ENCODE data around the gene YJEFN3.

YJEFN3 gene

GRCh38 chr19:19540064-19540714 is 11.5 kb downstream of the YJEFN3 start:
- DNase-seq = no peak

DNA sequence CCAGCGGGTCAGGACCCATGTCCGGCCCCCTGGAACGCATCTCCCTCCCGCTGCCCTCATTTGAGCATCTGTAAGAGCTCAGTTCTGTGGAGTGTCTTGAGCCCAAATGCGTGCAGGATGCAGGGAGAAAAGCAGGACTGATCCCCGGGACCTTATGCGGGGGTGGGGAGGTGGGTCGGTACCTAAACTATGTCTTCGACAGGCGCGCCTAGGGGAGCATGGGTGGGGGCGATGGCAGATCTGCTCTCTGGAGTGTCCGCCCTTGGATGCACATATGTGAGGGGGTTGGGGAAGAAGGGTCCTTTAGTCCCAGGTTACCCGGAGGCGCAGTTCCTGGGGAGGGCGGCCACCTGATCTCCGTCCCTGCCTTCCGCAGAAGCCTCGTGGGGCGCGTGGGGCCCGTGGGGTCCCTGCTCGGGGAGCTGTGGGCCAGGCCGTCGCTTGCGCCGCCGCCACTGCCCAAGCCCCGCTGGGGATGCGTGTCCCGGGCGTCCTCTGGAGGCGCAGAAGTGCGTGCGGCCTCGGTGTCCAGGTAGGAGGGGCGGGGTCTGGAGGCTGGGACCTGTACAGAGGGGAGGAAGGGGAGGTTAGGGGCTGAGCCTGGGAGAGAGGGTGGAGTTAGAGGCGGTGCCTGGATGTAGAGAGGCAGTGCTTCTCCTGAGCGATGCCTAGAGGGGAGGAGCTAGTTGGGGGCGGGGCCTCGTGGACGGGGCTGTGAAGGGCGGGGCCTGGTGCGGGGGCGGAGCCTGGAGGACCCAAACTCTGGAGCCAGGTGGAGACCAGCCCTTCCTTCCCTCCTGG is 12.2 kb downstream of the YJEFN3 start:
- no peak for DNase-seq

- DNase-seq = no peak
Measured at GRCh38 chr19:19541616-19542015, 12.9 kb downstream of the YJEFN3 start.

DNA sequence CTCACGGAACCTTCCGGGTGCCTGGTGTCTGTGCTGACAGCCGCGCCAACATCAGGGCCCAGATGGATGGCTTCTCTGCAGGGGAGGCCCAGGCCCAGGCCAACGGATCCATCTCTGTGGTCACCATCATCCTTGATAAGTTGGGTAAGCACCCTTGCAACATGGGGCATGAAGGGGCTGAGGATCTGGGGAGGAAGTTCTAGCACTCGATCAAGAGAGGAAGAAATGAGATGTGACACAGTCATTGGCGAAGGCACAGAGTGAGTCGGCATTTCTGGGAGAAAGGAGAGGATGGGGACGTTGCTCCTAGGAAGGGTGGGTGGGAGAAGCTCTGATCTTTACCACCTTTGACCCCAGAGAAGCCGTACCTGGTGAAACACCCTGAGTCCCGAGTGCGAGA is 13.8 kb downstream of the YJEFN3 start:
- no peak for DNase-seq

- no peak for DNase-seq
Measured at GRCh38 chr19:19543101-19543500, 14.4 kb downstream of the YJEFN3 start.

DNA sequence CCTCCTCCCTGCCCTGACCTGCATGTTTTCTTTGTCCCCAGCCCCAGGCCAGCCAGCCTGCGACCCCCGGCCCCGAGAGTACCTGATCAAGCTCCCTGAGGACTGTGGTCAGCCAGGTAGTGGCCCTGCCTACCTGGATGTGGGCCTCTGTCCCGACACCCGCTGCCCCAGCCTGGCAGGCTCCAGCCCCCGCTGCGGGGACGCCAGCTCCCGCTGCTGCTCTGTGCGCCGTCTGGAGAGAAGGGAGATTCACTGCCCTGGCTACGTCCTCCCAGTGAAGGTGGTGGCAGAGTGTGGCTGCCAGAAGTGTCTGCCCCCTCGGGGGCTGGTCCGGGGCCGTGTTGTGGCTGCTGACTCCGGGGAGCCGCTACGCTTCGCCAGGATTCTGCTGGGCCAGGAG is 14.9 kb downstream of the YJEFN3 start:
- DNase-seq = no peak

DNA sequence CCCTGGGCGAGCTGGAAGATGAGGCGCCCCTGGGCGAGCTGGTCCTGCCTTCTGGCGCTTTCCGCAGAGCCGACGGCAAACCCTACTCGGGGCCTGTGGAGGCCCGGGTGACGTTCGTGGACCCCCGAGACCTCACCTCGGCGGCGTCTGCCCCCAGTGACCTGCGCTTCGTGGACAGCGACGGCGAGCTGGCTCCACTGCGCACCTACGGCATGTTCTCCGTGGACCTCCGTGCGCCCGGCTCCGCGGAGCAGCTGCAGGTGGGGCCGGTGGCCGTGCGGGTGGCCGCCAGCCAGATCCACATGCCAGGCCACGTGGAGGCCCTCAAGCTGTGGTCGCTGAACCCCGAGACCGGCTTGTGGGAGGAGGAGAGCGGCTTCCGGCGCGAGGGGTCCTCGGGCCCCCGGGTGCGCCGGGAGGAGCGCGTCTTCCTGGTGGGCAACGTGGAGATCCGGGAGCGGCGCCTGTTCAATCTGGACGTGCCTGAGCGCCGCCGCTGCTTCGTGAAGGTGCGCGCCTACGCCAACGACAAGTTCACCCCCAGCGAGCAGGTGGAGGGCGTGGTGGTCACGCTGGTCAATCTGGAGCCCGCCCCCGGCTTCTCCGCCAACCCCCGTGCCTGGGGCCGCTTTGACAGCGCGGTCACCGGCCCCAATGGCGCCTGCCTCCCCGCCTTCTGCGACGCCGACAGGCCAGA is 15.7 kb downstream of the YJEFN3 start:
- DNase-seq = no peak

GRCh38 chr19:19544954-19545591 is 16.4 kb downstream of the YJEFN3 start:
- DNase-seq = no peak

DNA sequence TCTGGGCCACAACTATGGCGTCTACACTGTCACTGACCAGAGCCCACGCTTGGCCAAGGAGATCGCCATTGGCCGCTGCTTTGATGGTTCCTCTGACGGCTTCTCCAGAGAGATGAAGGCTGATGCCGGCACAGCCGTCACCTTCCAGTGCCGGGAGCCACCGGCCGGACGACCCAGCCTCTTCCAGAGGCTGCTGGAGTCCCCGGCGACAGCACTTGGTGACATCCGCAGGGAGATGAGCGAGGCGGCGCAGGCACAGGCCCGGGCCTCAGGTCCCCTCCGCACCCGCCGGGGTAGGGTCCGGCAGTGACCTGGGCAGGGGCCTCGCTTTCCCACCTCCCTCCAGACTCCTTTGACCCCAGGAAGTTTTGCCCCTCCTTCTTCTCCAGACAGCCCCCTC is 17.0 kb downstream of the YJEFN3 start:
- no peak for DNase-seq

DNA sequence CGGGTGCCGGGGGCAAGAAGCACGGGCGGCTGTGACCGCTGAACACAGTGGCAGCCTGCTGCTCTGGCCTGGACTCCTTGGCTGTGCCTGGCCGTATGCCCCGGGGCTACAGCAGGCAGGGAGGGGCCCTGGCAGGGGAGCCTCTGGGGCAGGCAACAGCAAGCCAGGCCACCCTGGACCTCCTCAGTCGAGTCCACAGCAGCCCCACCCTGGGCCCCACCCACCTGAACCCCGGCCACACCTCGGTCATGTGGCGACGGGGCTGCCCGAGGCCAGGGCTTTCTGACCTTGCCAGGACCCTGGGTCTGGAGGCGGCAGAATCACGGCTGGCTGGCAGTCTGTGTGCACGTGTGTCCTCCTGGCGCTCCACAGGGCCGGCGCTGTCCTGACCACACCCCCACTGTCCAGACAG is 18.0 kb downstream of the YJEFN3 start:
- DNase-seq = no peak

DNA sequence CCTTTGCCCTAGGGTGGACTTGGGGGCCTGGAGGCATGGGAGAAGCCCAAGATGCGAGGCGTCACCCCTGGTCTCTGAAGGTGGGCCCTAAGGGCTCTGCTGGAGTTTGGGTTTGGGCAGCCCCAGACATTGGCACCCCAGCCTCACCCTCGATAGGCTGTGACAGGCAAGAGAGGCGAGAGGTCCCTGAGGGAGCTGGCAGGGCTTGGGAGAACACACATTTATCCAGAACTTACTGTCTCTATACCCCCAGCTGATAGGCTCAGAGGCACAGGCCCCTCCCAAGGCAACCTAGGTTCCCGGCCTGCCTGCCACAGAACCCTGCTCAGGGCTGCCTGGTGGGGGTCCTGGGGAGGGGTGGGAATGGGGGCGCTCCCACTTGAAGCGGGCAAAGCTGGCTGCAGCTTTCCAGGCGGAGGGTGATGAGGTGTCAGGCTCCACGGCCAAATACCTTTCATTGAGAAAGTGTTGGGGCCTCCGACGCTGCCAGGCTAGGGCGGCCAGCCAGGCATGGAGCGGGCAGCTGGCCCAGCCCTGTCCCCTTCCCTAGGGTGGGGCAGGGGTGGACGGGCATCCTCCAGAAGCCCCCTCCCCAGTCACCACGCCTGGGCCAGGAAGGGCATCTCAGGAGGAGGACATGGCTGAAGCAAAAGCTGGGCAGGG is 19.1 kb downstream of the YJEFN3 start:
- DNase-seq = no peak

GRCh38 chr19:19548915-19549759 is 20.4 kb downstream of the YJEFN3 start:
- DNase-seq = no peak

DNA sequence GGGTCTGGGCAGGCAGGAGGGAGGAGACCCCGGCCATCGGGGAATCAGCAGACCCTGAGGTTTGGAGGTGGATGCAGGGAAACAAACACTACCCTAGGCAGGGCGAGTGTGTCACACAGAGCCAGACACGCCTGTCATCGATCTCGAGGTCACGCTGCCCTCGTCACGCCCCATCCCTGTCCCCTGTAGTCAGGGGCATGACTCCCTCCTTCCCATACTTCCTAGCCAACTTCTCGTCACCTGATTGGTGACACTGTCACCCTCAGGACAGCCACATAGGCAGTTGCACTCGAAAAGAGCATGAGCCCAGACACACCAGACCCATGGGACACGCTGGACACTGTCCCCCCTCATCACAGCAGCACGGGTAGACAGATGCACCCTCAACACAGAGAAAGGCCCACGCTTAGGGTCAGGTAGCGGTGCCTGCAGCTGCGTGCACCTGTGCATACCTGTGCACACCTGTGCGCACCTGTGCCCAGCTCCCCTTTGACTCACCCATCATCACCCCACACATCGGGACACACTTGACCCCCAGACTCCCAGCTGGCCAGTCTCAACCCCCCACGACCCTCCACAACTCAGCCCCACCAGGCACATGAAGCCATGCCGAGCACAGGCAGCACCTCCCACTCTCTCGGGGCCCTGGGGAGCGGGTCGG is 21.2 kb downstream of the YJEFN3 start:
- no peak for DNase-seq

- no peak for DNase-seq
Measured at GRCh38 chr19:19550485-19550929, 21.8 kb downstream of the YJEFN3 start.

GRCh38 chr19:19550972-19551852 is 22.5 kb downstream of the YJEFN3 start:
- no peak for DNase-seq

DNA sequence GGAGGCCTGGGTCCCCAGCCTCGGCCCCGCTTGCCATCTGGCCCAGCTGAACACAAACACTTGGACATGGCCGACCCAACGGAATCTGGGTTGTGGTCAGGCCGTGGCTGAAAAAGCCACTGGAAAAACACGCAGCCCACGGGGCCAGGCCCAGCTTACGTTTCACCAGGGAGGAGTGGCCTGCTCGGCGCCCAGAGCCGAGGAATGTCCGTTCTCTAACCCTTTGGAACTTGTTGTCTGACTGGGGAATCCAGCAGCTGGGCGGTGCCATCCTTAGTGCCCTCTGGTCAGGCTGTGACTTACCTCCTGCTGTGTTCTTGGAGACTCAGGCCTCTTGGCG is 23.1 kb downstream of the YJEFN3 start:
- no peak for DNase-seq

DNA sequence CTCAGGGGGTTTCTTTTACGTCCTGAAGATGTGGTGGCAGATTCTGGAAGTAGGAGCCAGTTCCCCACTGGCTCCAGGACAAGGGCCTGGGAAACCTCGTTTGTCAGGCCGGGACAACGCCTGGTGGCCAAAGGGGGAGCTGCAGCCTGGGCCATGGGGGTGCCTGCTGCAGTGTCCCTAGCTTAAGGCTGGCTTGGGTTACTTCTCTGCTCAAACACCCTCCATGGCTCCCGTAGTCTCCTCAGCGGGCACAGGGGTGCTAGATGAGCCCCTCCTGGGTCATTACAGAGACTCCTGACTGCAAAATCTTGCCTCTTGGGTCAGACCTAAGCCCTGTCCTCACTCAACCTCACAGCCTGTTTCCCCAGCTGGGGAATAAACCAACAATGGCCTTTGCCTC is 24.1 kb downstream of the YJEFN3 start:
- DNase-seq = no peak

DNA sequence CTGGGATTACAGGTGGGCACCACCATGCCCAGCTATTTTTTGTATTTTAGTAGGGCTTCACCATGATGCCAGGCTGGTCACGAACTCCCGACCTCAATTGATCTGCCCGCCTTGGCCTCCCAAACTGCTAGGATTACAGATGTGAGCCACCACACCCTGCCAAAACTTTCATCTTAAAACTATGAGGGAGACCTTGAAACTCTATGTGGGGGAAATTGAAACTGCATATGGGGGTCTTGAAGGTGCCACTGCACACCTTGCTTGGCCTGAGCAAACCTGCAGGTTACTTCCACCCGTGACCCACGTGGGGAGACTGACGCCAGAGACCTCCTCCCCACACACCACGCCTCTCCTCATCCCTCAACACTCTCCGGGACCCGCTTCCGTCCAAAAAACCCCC is 25.0 kb downstream of the YJEFN3 start:
- DNase-seq = no peak

DNA sequence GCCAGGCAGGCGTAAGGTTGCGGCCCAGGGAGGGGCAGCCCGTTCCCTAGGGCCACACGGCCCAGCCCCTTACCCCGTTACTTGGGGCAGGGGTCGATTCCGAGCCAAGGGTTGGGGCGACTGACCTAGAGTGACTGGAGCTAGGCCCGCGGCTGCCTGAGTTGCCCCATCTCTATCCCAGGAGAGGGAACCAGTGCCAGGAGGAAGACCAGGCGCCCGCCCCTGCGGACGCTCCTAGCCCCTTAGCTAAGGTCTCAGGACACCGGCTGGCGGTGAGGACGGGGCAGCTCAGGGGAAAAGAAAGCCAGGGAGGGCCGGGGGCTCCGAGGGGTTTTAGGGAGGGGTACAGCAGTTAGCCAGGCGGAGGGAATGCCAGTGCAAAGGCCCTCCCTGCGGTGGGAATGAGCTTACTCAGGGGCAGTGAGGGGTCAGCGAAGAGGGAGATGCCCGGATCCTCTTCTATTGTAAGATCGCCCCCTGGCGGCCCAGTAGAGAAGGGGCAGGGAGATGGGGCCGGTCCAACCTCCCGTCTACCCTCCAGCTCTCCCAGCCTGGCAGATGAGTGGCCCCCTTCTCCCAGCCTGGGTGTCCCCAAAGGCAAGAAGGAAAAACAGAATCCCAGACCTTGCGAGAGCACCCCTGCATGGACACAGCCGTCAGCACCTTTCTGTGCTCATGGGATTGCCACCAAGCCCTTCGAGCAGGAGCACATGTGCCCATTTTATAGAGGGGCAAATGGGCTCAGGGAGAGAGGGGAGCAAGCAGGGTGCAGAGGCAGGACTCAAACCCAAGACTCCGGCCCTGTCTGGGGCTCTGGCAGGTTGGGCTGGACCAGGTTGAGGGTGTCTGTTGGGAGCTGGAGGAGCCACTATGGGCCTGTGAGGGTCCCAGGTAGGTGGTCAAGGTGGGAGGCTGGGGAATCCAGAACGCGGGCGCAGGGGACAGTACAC is 25.6 kb downstream of the YJEFN3 start:
- DNase-seq = no peak
